ENCODE results near the gene SMCO2.

DNA sequence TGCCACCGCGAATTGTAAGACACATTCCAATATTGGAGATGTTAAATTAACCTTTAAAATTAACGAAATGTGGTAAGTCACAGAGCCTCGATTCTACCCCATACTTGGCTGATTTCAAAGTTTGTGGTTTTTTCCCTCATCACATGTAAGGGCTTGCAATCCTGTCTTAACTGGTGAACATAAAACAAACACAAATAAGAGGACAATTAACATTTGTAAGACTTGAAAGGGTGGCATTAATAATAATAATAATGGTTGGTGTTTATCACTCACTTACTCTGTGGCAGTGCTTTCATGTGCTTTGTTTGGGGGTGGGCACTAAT lies 104.1 kb downstream of the SMCO2 start:
- TF ChIP-seq GATA3 (IDR thresholded peaks at IDR 0.05; ENCODE audit: low read depth, low read length) = no peak
- TF ChIP-seq GATA2 (IDR thresholded peaks at IDR 0.05; ENCODE audit: low read depth, low read length) = no peak
